ENCODE results near the gene NUDT6.
"Not testable (repeated sequence)": the region's sequence is repeated elsewhere in the genome, so short reads cannot be mapped to it uniquely, and the experiment has no call there.

NUDT6 gene

DNA sequence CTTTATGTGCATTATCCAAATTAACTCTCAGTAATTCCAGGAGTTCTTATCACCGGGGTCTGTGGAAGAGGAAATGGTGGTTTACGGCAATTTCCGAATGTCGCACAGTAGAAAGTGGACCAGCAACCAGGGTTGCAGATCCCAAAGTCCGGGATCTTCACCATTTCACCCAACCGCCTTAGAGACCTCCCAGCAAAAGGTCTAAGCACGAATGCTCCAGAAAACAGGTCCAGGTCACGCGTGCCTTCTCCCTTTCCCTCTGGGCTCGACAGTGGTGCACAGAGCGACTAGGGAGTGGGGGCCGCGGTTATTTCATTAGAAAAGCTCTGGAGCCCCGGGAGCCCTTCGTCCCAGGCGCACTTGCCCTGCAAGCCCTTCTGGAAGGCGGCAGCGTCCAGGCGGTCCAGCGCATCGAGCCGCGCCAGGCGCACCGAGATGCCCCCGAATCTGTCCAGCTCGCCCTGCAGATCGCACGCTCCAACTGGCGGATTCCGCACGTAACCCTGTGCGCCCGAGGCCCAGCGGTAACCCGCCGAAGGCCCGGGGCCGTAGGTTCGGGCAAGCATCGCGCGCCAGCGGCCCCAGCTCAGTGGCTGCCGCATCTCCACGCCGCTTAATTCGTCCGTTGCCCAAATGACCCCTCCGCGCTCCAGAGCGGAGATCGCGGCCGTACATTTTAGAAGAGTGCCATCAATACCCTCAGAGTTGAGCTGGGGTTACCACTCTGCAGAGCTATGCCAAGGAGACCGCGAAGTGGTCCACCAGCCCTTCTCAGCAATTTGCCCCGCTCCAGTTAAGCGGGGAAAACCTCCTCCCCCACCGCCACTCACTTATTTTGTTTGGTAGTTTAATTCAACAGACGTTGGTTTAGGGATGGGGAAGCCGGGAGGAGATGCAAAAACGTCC is at the start of gene NUDT6:
NUDT6 (minus strand) TSS at position 627 of the 906 bp plus-strand sequence; CDS start at position 602, 25 bp downstream.
- DNase-seq (ENCODE audit: low read depth, low spot score): peak; percentile 82

GRCh38 chr4:122968227-122968812 is 45.9 kb upstream of the NUDT6 start:
- no peak for DNase-seq (ENCODE audit: low read depth, low spot score)

GRCh38 chr4:122967231-122967630 is 44.8 kb upstream of the NUDT6 start:
- DNase-seq (ENCODE audit: low read depth, low spot score): no peak

DNA sequence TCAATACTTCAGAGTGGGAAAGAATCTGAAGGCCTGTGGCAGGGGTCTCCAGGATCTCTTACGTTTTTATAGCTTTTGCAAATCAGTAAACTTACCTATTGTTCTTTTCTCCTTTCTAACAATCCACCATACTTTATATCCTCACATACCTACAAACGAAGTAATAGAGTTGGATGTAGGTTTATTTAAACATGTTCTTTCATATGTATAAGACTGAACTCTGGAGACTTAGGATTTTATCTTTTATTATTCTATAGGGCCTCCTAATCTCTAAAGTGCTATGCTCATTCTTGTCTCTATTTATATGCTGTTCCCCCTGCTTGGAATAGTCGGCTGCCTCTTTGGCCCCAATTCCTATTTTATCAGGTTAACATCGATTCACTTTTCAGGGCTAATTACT is 43.8 kb upstream of the NUDT6 start:
- no peak for DNase-seq (ENCODE audit: low read depth, low spot score)

DNA sequence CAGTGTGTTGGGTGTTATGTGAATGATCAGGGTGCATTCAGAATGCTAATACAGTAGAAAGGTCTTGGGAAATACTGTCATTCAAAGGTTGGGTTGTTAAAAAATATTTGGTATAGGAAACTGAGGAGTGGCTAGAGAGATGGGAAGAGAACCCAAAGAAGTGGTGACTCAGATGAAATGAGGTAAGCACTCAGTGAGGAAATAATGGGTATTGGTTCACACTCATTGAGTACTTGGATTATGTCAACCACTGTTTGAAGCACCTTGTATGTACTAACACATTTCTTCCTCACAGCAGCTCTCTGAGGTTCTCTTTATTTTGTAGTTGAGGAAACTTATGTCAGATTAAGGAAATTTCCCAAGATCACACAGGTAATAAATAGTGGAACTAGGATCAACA is 40.8 kb upstream of the NUDT6 start:
- DNase-seq (ENCODE audit: low read depth, low spot score): no peak

DNA sequence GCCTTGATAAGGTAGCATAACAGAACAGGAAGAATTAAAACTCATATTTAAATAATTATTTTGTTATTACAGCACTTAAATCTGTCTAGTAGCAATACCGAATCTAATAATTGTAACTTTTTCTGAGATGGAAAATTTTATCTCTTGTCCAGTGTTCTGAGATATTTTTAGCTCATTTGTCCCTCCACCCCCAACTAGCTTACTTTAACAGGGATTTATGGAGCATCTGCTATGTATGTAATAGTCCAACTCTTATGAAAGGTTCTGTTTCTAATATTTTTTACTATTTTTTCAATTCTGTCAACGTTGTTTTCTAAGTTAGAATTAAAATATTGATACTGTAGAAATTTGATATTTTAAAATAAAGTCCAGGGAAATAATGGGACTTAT is 38.2 kb upstream of the NUDT6 start:
- no peak for DNase-seq (ENCODE audit: low read depth, low spot score)

- DNase-seq (ENCODE audit: low read depth, low spot score): no peak
Measured at GRCh38 chr4:122959981-122960610, 37.7 kb upstream of the NUDT6 start.

DNA sequence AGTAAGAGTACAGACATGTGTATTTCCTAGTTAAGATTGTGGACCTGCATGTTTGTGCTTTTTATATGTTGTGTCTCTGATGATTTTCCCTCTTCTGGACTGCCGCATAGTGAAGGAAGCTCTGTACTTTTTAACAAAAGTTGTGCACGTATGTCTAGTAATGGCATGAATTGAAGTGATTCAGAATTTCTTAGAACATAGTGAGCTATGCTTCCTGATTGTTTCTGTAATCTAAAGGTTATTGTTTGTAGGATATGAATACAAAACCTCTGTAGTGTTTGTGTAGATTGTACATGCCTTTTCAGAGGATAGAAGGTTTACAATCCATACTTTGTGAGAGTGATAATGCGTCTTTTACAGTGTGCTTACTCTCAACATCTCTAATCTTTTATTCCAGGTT is 37.0 kb upstream of the NUDT6 start:
- DNase-seq (ENCODE audit: low read depth, low spot score): no peak

- no peak for DNase-seq (ENCODE audit: low read depth, low spot score)
Measured at GRCh38 chr4:122958505-122958904, 36.1 kb upstream of the NUDT6 start.

DNA sequence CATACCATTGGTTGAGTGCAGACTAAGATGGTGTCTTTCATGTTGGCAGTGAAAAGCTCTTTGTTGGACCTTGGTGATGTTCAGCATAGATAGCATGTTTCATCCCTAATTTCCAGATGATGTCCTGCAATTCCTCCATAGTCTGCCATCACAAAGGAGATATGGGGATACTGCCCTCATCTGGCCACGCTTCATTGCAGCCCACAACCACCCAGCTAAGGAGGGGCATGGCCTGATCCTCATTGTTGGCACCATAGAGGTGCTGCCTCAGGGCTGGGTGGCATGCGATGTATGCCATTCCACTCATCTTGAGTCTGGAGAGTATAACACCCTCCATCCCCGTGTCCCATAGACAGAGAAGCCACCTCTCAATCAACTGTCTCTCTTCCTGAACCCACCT is 31.5 kb upstream of the NUDT6 start:
- no peak for DNase-seq (ENCODE audit: low read depth, low spot score)

DNA sequence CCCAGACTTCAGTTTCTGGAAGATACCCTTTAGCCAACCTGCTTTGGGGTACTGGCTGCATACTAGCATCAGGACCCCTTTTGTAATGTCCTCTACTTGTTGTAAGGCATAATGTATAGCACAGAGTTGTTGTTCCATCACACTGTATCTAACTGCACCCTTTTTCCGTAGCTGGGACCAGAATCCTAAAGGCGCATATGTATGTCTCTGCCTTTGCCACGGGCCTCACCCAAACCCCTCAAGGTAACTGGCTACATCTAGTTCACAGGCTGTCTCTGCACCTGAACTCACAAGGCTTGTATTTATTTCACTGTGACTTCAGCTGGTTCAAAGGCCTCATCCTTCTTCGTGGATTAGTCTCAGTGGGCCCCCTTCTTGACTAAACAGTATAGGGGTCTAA is 29.6 kb upstream of the NUDT6 start:
- no peak for DNase-seq (ENCODE audit: low read depth, low spot score)

- DNase-seq (ENCODE audit: low read depth, low spot score): no peak
Measured at GRCh38 chr4:122948671-122949070, 26.3 kb upstream of the NUDT6 start.

DNA sequence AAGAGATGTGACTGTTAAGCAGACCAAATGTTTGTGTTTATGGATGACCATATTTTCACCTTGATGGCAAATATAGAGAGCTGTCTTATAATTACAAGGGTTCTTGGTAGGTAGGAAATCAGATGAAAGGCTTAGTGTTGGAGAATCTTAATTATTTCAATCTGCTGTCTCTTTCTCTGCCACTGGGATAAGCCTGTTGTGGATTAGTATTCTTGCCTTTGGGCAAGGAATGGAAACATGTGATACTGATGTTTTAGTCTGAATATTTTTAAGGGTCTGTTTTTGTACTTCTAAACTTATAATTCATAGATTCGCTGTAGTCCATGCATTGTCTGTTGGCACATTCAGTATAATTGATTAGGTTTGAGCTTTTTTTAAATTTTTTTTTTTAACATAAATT is 23.7 kb upstream of the NUDT6 start:
- no peak for DNase-seq (ENCODE audit: low read depth, low spot score)

DNA sequence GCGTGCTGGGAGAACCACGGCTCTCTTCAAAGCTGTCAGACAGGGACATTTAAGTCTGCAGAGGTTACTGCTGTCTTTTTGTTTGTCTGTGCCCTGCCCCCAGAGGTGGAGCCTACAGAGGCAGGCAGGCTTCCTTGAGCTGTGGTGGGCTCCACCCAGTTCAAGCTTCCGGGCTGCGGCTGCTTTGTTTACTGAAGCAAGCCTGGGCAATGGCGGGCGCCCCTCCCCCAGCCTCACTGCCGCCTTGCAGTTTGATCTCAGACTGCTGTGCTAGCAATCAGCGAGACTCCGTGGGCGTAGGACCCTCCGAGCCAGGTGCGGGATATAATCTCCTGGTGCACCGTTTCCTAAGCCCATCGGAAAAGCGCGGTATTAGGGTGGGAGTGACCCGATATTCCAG is 22.7 kb upstream of the NUDT6 start:
- not testable (repeated sequence) for DNase-seq (ENCODE audit: low read depth, low spot score)

- DNase-seq (ENCODE audit: low read depth, low spot score): no peak
Measured at GRCh38 chr4:122932763-122933162, 10.4 kb upstream of the NUDT6 start.

DNA sequence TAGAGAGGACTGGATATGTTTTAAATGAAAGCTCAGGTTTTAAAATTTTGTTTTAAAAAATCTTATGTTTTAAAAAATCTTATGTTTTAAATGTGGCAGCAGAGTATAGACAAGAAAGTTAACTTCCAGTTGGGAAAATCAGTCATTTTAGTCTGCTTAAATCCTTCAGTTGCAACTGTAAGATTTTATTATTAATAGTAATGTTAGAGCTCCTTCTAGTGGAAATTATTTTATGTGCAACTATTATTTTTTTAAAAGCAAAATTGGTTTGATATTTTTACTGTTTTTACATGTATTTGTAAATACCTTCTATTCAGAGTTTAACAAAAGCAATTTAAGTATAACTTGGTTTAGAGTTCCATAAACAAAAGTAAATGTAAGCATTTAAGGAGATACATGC is 8.5 kb upstream of the NUDT6 start:
- DNase-seq (ENCODE audit: low read depth, low spot score): no peak

DNA sequence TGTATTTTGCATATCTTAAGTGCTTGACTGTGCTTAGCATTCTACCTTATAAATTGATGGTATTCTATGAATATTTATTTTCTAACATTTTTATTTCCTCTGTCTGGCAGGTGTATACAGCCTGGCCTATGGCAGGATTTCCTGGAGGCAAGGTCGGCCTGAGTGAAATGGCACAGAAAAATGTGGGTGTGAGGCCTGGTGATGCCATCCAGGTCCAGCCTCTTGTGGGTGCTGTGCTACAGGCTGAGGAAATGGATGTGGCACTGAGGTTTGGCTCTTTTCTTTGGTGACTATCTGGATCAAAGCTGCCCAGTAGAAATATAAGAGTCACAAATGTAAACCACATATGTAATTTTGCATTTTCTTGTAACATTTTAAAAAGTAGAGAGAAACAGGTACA is 6.5 kb upstream of the NUDT6 start:
- DNase-seq (ENCODE audit: low read depth, low spot score): no peak

- peak; percentile 91 for DNase-seq (ENCODE audit: low read depth, low spot score)
Measured at GRCh38 chr4:122922877-122923511, 597 bp upstream of the NUDT6 start.

DNA sequence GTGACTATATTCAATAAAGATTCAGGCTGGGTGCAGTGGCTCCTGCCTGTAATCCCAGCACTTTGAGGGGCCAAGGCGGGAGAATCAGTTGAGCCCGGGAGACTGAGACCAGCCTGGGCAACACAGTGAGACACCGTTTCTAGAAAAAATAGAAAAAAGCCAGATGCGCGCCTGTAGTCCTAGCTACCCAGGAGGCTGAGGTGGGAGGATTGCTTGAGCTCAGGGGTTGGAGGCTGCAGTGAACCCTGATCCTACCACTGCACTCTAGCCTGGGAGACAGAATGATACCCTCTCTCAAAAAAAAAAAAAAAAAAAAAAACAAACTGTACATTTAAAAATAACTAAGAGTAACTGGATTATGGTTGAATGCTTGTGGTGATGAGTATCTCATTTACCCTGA is 1.1 kb downstream of the NUDT6 start:
- no peak for DNase-seq (ENCODE audit: low read depth, low spot score)

- DNase-seq (ENCODE audit: low read depth, low spot score): no peak
Measured at GRCh38 chr4:122920473-122920872, 1.9 kb downstream of the NUDT6 start.

- no peak for DNase-seq (ENCODE audit: low read depth, low spot score)
Measured at GRCh38 chr4:122917731-122918130, 4.7 kb downstream of the NUDT6 start.

- DNase-seq (ENCODE audit: low read depth, low spot score): no peak
Measured at GRCh38 chr4:122914938-122915337, 7.5 kb downstream of the NUDT6 start.

Data from ELF-1 (cell line).